Measurements from ENCODE around the gene SNX17.

DNA sequence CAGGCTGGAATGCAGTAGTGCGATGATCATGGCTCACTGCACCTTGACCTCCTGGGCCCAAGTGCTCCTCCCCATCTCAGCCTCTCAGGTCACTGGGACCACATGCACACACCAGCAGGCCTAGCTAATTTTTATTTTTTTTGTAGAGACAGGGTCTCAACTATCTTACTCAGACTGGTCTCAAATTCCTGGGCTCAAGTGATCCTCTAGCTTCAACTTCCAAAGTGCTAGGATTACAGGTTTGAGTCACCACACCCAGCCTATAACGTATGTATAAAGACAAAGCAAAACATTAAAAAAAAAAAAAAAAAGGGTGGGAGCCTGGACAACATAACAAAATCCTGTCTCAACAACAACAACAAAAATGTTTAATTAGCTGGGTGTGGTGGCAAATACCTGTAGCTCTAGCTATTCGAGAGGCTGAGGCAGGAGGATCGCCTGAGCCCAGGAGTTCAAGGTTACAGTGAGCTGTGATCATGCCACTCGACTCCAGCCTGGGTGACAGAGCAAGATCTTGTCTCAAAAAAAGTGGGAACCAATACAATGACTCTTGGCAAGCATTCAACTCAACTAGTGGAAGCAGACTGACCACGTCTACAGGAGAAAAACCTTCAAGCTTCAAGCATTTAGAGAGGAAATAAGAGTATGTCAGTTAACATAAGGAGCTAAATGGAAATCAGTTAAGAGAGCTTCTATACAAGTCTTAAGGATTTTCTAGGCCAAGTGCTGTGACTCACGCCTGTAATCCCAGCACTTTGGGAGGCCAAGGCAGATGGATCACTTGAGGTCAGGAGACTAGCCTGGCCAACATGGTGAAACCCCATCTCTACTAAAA lies 16.4 kb upstream of the SNX17 start:
- TF ChIP-seq, protein P1, sequence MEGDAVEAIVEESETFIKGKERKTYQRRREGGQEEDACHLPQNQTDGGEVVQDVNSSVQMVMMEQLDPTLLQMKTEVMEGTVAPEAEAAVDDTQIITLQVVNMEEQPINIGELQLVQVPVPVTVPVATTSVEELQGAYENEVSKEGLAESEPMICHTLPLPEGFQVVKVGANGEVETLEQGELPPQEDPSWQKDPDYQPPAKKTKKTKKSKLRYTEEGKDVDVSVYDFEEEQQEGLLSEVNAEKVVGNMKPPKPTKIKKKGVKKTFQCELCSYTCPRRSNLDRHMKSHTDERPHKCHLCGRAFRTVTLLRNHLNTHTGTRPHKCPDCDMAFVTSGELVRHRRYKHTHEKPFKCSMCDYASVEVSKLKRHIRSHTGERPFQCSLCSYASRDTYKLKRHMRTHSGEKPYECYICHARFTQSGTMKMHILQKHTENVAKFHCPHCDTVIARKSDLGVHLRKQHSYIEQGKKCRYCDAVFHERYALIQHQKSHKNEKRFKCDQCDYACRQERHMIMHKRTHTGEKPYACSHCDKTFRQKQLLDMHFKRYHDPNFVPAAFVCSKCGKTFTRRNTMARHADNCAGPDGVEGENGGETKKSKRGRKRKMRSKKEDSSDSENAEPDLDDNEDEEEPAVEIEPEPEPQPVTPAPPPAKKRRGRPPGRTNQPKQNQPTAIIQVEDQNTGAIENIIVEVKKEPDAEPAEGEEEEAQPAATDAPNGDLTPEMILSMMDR (IDR thresholded peaks at IDR 0.05) = no peak
- TF ChIP-seq POLR2AphosphoS5 (IDR thresholded peaks at IDR 0.05; ENCODE audit: low read depth, low read length) = no peak
- TF ChIP-seq, protein P2, sequence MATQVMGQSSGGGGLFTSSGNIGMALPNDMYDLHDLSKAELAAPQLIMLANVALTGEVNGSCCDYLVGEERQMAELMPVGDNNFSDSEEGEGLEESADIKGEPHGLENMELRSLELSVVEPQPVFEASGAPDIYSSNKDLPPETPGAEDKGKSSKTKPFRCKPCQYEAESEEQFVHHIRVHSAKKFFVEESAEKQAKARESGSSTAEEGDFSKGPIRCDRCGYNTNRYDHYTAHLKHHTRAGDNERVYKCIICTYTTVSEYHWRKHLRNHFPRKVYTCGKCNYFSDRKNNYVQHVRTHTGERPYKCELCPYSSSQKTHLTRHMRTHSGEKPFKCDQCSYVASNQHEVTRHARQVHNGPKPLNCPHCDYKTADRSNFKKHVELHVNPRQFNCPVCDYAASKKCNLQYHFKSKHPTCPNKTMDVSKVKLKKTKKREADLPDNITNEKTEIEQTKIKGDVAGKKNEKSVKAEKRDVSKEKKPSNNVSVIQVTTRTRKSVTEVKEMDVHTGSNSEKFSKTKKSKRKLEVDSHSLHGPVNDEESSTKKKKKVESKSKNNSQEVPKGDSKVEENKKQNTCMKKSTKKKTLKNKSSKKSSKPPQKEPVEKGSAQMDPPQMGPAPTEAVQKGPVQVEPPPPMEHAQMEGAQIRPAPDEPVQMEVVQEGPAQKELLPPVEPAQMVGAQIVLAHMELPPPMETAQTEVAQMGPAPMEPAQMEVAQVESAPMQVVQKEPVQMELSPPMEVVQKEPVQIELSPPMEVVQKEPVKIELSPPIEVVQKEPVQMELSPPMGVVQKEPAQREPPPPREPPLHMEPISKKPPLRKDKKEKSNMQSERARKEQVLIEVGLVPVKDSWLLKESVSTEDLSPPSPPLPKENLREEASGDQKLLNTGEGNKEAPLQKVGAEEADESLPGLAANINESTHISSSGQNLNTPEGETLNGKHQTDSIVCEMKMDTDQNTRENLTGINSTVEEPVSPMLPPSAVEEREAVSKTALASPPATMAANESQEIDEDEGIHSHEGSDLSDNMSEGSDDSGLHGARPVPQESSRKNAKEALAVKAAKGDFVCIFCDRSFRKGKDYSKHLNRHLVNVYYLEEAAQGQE (IDR thresholded peaks at IDR 0.05; ENCODE audit: insufficient read depth in 1 of 2, low read depth in 2 of 2, low read length in 1 of 2) = no peak
- TF ChIP-seq TCF7L2 (IDR thresholded peaks at IDR 0.05; ENCODE audit: low read depth, low read length) = no peak
